SH-SY5Y (cell line): ENCODE results near the gene TNS1.

ENCODE experiments used
- GATA2 ChIP-seq: IDR thresholded peaks from 2 replicates; pipeline ENCODE4 v1.6.1; 2011; ENCODE audit warnings: mild to moderate bottlenecking, low read depth, low read length
- GATA3 ChIP-seq: IDR thresholded peaks from 2 replicates; pipeline ENCODE4 v1.6.1; 2011; ENCODE audit warnings: low read depth, mild to moderate bottlenecking, low read length, moderate library complexity

DNA sequence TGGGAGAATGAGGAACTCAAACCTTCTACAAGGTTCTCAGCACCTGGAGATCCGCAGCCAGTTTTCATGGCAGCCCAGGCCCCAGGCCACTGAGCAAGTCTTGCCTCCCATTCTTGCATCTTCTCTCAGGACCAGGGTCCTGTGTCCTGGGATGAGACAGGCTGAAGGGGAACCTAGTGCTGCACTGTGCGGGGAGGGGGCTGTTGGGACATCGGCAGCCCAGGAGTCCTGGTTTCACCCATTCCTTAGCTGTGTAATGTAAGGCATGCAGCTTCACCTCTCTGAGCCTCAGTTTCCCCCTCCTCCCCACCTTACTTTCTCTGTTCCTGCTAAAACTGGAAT, 43.9 kb downstream of the TNS1 start:
- TF ChIP-seq GATA3 = no peak
- no peak for TF ChIP-seq GATA2
